ENCODE results near the gene RTF2.

RTF2 gene

GRCh38 chr20:56437196-56437960 is 31.0 kb upstream of the RTF2 start:
- no peak for DNase-seq (ENCODE audit: low read depth in 2 of 2, low spot score in 1 of 2)

DNA sequence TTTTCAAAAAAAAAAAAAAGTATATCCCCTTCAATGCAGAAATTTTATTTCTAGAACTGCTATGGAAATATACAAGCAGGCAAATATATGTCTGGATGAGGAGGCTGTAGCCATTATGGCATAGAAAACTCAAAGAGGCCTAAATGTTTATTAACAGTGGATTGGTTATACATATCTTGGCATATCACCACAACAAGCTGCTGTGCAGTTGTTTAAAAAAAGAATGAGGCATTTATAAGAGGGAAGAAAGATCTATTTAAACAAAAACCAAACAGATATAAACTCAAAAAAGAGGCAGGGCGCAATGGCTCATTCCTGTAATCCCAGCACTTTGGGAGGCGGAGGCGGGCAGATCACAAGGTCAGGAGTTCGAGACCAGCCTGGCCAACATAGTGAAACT is 30.1 kb upstream of the RTF2 start:
- no peak for DNase-seq (ENCODE audit: low read depth in 2 of 2, low spot score in 1 of 2)

DNA sequence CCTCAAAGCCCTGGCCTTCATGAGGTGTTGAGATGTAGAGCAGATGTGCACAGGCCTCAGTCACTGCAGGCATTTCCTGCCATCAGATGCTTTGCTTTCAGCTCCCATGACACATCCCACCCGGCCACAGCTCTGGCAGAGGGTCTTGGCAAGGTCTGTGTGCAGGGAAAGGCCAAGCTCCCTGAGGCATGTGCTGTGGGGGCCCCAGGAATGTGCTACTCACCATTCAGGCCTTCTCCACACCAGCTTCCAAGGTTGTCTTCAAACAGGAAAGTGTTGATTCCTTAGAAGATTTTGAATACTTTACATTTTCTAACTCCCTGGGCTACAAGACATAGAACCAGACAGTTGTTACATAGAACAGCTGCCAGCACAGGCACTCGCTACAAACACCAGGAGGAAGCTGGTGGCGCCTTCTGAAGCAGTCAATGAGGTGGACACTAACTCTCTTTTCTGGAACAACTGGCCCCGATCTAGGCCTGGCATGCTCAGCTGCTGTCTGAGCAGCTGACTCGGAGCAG is 28.6 kb upstream of the RTF2 start:
- no peak for DNase-seq (ENCODE audit: low read depth in 2 of 2, low spot score in 1 of 2)

DNA sequence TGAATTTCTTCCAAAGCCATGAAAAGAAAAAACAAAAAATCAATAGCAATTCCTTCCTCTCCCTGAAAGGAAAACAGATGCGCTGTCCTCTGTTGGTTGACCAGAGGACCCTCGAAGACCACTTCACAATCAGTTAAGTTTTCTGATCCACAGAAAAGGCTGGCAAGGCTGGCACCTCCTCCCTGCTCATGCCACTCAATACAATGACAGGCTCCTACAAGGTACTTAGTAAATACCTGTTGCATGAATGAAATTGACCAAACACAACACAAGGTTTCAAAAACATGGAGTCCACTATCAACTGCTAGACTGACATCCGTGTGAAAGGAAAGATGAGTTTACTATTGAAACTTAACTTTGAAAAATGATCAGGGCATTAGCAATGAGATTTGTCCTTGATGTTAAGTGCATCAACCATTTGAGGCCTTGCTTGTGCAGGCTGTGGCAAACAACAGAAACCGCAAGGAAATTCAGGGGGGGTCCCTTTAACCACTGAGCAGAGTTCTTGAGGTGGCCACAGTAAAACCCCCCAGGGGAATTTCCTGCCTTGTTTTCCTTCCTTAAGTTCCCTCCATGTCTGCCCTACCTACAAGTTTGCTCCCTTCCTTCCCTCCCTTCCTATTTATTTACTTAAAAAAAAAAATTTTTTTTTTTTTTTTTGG is 27.9 kb upstream of the RTF2 start:
- peak; percentile 27 to 40 for DNase-seq (ENCODE audit: low read depth in 2 of 2, low spot score in 1 of 2)

- no peak for DNase-seq (ENCODE audit: low read depth in 2 of 2, low spot score in 1 of 2)
Observed at GRCh38 chr20:56442389-56443365, 25.8 kb upstream of the RTF2 start.

GRCh38 chr20:56443654-56444540 is 24.5 kb upstream of the RTF2 start:
- no peak for DNase-seq (ENCODE audit: low read depth in 2 of 2, low spot score in 1 of 2)

DNA sequence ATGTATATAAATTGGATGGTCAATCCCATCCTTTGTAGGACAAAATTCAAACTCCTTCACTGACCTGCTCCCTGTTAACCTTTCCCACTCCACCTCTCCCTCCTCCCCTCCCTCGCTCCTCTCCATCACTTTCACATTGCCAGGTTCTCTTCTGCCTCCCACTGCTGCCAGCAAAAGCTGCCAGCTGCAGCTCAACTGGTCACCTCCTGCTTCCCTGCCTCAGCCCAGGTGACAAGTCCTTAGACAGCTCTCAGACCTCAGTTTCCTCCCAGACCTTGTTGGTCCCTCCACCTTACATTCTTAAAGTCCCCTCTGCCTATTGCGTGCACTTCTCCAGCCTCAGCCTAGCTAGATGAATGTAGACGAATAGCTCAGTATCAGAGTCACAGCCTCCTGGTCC is 23.3 kb upstream of the RTF2 start:
- DNase-seq (ENCODE audit: low read depth in 2 of 2, low spot score in 1 of 2) = no peak

- no peak for DNase-seq (ENCODE audit: low read depth in 2 of 2, low spot score in 1 of 2)
Observed at GRCh38 chr20:56445540-56445939, 22.9 kb upstream of the RTF2 start.

GRCh38 chr20:56447227-56447626 is 21.2 kb upstream of the RTF2 start:
- no peak for DNase-seq (ENCODE audit: low read depth in 2 of 2, low spot score in 1 of 2)

DNA sequence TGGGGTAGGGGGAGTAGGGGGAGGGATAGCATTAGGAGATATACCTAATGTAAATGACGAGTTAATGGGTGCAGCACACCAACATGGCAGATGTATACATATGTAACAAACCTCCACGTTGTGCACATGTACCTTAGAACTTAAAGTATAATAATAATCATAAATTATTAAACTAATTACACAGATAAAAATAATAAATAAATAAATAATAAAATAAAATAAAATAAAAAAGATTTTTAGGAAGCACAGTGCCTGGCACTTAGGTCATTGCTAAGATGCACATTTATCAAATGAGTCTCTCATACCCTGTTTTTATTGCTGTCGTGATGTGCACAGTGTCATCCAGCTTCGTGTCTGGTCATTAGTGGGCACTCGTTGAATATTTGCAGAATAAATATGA is 19.0 kb upstream of the RTF2 start:
- no peak for DNase-seq (ENCODE audit: low read depth in 2 of 2, low spot score in 1 of 2)

DNA sequence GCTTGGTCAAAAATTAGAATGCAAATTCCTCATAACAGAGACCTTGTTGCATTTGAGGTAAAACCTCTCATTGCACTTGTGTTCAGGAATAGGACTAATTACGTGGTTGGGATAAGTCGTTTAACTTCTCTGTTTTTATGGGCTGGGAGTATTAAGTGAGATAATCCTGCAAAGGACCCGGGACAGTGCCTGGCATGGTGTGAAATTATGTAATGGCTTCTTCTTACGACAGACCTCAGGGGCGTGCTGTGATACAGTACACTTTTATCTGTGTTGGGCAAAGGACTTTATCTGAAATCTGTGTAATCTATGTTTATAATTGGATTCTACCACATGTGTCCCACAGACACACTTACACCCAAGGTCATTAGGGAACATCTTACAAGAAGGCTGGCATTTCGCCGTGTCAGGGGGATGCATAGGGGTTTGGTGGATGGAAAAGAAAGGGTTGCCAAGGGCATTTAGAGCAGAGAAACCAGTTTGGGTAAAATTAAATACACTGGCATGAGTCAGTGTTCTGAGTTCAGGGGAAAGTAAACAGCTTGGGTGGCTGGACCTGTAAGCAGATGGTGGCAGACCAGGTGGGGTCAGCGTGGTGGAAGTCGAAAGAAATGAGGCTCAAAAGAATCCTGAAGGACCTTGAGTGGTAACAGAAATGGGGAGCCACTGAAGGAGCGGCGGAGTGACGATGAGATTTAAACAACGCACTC is 17.2 kb upstream of the RTF2 start:
- no peak for DNase-seq (ENCODE audit: low read depth in 2 of 2, low spot score in 1 of 2)

GRCh38 chr20:56453352-56453751 is 15.1 kb upstream of the RTF2 start:
- no peak for DNase-seq (ENCODE audit: low read depth in 2 of 2, low spot score in 1 of 2)

DNA sequence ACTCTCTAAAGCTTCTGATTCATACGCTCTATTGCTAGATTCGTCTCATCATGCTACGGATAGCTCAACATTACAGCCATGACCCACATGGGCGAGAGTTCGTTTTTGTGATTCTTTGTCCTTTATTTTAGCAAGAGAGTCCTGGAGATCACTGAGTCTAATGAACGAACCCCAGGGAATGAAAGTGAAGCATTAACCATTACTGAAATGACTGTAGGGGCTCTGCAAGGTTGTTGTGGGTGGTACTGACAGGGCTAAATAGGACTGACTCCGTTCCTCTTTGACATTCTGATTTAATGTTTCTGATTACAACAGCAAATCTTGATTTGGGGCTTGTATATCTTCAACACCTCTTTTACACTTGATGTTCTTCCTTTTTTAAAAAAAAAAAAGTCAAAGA is 13.7 kb upstream of the RTF2 start:
- DNase-seq (ENCODE audit: low read depth in 2 of 2, low spot score in 1 of 2) = no peak

GRCh38 chr20:56458206-56458821 is 10.1 kb upstream of the RTF2 start:
- DNase-seq (ENCODE audit: low read depth in 2 of 2, low spot score in 1 of 2) = no peak

DNA sequence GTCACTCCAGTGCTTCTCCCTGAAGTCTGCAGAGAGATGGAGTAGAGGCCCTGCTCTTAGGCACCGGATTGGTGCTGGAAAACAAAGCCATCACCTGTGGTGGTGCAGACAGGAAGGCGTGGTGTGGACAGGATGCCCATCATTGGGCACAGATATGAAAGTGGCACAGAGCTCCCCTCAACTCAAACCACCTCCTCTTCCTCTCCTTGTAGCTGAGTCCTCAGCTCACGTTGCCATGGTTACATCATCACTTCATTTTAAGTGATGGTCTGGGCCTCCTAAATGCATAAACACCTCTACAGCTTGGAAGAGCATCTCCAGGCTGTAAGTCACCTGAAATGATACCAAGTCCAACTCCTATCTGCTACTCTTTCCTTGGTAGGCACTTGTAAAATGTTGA is 8.0 kb upstream of the RTF2 start:
- DNase-seq (ENCODE audit: low read depth in 2 of 2, low spot score in 1 of 2) = no peak

DNA sequence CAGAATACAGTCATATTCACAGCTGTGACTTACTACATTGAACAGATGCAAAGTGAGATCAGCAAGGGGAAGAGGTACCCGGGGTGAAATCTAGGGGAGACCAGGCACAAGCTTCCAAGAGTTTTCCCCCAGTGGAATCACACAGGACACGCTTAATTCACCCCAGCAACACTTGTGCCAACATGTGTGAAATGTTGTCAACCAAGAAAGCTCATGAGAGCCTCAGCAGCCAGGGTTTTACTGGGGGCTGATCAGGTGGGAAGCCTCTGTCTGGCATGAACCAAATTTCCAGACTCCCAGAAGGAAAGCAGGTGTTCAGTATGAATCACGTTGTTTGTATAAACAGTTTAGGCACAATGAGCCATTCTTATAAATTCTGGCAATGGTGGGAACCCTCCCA is 6.9 kb upstream of the RTF2 start:
- DNase-seq (ENCODE audit: low read depth in 2 of 2, low spot score in 1 of 2) = no peak

- no peak for DNase-seq (ENCODE audit: low read depth in 2 of 2, low spot score in 1 of 2)
Observed at GRCh38 chr20:56463428-56463827, 5.0 kb upstream of the RTF2 start.

DNA sequence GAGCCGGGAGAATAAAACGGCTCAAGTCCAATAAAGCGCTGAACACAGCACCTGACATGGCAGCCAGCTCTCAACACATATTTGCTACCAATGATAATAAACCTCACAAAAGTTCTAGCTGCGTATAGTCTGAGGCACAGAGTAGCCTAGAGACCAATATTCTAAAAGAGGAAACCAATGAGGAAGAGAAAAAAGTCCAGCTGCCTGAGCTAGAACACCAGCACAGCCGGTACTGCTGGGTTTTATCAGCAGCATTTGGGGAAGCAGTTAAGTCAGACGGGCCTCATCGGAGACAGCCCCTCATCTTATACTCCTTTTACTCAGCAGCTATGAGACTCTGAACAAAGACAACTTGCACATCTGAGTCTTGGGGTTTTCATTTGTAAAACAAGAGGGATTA is 2.4 kb upstream of the RTF2 start:
- DNase-seq (ENCODE audit: low read depth in 2 of 2, low spot score in 1 of 2) = no peak

- DNase-seq (ENCODE audit: low read depth in 2 of 2, low spot score in 1 of 2) = no peak
Observed at GRCh38 chr20:56467968-56468315, 485 bp upstream of the RTF2 start.

GRCh38 chr20:56469077-56469449 is 636 bp downstream of the RTF2 start:
- no peak for DNase-seq (ENCODE audit: low read depth in 2 of 2, low spot score in 1 of 2)
